Activated gamma-delta T cell (primary cell): Measurements from ENCODE around the gene SV2A.
"Not testable (repeated sequence)": the region's sequence is repeated elsewhere in the genome, so short reads cannot be mapped to it uniquely, and the experiment has no call there.

Source experiments
- DNase-seq: peaks from one replicate; lab custom pipeline; 2025; lab: John Stamatoyannopoulos, UW

SV2A gene

DNA sequence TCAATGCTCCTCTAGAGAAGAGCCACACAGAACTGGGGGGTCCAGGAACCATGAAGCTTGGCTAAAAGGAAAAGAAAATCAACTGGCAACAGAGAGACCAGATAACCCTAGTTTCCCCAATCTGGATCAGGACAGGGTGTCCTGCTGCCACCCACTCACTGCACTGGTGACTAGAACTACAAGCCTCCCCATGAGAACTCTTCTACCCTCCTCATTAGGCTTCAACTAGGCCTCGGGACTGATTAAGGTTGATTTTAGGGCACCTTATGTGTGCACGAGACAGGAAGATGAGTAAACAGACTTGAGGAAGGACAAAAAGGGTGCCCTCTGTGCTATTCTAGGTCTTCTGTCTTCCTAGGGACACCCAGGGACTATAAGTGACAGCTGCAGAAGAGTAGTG is 12.2 kb upstream of the SV2A start:
- no peak for DNase-seq

DNA sequence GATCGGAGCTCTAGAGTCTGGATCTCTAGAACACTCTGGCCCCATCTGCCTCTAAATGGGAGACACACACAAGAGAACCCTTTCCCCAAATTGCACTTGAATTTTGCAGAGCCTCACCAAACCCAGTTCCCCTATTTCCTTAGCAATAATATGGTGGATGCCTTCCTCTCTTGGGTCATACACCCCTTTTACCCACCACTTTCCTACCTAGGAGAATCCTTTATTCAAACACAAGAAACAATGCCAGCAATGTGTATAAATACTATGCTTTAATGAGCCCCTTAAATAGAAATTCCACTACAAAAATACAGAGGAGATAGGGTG is 10.7 kb upstream of the SV2A start:
- no peak for DNase-seq

DNA sequence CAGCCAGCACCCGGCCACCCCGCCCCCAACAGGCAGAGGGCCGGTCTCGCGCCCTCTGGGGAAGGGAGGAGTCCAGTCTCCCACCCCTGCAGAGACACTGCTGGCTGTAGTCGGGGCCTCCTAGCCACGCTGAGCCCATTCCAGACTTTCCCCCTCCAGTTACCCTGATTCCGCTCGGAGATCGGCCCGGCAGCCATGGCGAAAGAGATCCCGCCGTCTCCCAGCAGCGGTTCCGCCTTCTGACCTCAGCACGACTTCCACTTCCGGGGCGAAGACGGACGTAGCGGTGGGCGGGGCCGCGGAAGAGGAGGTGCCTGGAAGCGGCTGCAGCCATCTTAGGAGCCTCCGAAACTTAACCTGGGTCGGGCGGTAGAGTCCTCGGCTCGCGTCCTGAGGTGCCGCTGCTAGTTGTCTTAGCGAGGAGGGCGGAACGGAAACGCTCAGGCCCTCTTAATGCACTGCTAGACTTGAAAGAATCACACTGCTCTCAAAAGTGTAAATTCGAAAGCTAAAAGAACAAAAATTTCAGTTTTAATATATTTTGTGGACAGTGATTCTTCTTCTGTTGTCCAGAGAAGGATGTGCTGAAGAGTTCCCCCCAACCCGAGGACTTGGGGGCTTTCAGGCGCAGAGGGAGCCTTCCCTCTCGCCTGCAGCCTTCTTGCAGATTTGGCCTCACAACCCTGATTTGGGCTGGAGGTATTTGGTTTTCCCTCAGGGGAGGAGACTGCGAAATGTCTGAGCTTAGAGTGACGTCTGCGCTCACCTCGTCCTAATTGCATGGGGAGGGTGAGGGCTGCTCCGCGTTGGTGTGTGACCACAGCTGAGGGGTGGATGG is 10.1 kb upstream of the SV2A start, which contains the start of gene SF3B4:
Gene SF3B4 (minus strand): TSS at position 241 of the 838 bp plus-strand sequence. CDS start 44 bp downstream, at position 197.
- DNase-seq = peak; percentile 90

DNA sequence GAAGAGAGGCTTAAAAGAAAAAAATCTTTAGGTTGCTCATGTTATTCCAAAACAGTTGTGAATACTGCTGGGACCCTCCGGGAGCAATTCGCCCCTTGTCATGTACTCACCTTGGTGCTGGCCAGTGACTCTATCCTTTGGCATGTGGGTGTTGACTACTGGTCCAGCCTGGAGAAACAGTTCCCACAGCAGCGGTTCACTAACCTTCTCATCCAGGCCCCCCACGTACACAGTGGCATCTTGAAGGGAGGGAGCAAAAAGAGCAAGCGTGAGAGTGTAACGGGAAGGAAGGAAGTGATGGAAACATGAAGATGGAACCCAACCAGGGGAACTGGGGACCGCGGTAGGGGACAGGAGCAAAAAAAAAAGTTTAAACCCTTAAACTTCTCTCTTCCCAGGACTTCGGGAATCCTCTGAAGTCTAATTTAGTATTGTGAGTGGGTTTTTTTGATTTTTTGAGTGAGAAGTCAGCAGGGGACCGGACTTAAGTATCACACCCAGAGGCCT is 9.5 kb upstream of the SV2A start:
- no peak for DNase-seq

DNA sequence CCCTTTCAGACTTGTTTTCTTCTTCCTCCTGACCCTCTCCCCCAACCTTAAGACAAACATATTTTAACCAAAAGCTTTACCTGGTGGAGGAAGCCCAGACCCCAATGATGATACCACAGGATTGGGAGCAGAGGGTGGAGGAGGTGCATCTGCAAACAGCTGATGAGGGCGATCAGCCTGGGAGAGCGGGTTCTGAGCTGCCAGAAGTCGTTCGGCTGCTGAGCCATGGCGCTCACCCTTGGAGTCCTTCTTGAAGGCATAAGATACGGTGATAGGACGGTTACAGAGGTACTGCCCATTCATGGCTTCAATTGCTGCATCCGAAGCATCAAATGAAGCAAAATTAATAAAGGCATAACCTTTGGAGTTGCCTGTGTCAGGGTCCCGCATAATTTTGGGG is 8.7 kb upstream of the SV2A start:
- no peak for DNase-seq

DNA sequence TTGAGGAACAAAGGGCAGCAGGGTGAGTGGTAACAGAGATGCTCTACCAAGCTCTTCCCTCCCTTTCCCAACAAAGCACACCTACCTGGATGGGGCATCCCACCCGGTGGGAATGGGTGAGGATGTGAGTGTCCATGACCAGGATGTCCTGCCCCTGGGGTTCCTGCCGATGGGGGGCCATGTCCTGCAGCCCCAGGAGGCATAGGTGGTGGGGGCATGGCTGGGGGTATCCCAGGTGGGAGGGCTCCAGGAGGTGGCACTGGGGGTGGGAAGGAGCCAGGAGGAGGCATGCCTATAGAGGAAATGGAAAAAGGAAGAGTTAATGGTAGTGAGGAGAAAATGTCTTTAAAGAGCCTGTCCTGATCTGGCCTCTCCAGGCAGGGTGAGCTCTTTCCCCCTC is 8.1 kb upstream of the SV2A start:
- DNase-seq = no peak

DNA sequence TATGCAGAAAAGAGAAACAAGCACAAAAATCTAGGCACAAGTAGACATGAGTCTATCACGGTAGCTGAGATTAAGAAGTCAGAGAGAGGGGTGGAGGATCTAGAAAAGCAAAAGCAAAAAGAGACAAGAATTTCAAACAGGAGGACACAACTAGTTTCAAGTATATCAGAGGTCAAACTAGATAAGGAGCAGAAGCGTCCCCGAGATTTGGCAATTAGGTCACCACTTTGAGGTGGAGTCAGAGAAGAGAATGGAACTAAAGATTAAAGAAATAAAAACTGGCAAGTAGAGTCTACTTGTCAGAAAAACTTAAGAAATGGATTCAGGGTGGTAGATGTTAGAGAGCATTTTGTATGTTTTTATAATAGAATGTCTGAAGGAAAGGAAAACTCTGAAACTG is 7.7 kb upstream of the SV2A start:
- no peak for DNase-seq

DNA sequence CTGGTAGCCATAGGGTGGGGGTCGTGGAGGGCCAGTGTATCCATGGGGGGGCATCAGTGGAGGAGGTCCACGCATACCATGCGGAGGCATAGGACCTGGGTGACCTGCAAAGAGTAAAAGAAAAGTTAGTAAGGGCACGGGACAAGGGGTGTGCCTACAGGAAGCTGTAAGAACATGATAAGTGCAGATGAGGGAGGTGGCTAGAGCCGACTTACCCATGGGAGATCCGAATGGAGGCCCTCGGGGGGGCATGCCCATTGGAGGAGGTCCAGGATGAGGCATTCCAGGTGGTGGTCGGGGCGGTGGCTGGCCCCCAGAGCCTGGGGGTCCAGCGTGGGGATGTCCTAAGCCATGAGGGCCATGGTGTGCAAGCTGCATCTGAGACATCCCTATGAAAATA is 6.0 kb upstream of the SV2A start:
- DNase-seq = no peak

DNA sequence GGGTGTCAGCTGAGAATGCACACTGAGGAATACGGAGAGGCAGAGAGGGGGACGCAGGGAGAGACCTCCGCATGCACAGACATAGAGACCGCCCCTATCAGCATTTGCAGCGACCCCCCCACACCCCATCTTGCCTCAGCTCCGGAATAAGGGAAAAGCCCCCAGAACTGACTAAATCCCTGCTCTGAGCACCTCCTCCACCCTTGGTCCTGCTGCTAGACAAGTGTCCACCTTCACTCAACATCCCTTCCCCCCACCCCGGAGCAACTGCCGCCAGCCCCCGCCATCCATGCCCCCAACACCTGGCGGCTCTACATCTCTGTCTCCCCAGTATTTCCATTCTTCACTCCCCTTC is 769 bp downstream of the SV2A start:
- DNase-seq = no peak

DNA sequence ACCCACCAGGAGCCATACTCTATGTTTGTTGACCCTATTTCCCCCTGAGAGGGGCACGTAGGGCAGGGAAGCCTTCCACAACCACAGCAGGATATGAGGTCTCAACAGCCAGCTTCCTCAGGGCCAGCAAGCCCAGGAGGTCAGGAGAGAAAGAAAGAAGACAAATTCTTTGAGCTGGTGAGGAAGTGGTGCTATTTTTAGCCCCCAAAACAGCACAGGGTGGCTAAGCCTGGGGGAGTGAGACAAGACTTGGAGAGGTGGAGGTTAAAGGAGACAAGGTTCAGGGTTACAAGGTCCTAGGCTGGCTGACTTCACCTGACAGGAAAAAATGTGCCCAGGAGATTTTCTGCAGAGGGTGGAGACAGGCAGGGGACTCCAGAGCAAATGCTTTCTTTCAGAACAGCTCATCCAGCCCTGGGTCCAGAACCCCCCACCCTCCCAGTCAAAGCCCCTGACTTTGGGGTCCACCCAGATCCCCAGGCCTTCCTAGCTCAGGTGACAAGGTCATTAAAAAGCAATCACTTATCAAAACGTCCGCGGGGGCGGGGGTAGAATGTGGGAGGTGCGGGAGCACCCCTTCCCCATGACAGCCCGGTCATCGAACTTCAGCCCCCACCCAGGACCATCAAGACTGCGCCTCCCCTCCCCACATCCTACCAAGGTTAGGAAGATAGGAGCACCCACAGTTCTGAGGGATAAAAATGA is 1.3 kb downstream of the SV2A start:
- no peak for DNase-seq

DNA sequence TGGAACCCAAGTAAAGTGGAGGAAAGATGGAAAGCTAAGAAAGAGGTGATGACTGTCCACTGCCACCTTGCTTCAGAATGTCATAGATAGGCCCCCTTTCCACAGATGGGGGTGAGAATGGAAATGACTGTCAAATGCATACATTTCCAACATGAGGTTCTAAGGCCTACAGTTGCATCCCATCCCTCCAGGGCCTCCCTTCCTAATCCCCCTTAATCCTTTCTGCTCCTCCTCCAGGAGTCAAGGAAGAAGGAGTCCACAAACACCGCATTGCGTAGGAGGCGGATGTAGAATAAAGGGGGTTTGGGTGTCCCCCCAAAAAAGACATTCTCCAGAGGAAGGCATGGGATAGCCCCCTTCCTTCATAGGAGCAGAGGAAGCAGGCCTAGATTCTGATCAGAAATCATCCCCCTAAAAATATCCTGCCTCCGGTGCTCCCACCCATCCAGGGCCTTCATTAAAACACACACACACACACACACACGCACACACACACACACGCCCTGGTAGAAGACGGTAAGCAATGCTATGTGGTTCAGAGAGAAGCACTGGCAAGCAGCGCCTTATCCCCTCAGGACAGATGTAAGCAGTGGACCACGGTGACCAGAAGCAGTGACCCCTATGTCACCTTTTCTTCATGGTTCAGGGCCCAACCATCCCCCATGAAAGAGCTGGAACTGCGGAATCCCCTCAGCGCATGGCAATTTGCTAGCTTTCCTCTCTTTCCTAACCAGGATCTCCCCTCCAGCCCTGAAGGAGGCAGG is 2.0 kb downstream of the SV2A start:
- no peak for DNase-seq

DNA sequence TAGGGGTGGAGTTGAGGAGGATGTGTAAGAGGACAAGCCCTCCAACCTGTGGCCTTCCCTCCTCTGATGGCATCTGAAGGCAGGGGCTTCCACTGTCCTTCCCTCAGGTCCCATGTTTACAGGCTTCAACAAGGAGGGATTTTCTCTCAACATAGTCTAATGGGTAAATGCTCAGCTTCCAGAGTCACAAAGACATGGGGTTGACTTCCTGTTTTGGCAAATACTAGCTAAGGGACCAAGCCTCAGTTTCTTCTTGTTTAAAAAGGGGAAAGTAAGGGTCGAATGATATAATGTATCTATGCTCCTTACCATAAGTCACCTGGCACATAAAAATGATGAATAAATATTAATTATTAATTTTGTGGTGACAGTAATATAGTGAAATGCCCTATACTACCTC is 3.1 kb downstream of the SV2A start:
- no peak for DNase-seq

DNA sequence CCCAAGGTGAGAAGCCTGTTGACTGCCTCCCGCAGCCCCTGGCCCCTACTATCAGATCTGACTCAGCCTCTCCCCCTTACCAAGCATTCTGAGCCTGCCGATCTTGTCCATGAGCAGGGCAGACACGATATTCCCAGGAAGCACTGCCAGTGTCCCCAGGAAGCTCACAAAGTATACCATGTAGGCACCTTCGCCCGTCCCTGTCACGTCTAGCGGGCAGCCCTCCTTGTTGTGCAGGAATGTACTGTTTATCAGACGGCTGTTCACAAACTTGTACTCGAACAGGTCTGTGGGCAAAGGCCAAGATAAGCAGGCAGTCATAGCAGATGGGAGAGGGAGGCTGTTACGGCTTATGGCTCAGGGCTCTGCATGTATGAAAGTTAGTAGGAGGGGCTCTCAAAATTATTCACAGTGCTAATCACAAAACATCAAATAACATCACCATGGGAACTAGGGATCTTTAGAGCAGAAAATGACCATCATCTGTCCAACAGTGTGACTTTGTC is 11.0 kb downstream of the SV2A start:
- DNase-seq = no peak

DNA sequence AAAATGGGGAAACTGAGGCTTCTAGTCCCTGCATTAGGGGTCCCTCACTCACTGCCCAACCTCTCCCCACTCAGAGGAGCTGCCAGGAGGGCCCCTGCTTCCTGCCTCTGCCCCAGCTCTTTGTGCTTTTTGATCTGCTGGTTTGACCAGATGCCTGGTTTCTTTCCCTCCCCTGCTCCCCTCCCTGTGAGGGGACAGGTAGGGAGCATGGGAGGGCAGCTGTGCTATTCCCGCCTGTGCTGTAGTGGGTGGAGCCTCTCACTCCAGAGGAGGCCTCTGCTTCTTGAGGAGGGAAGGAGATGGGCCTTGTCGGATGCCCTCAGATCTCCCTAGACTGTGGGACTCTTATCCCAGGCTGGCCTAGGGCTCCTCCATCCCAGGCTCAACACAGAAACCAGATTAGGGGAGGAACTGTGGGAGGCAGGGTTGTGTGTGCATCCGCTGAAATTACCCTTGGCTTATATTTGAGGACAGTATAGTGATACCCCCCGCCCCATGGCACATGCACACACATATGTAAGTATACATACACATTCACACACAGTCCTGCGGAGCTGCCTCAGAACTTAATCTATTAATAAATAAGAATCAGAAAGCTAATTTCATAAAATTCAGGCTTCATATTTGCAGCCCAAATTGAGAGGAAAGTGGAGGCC is 13.7 kb downstream of the SV2A start:
- no peak for DNase-seq

DNA sequence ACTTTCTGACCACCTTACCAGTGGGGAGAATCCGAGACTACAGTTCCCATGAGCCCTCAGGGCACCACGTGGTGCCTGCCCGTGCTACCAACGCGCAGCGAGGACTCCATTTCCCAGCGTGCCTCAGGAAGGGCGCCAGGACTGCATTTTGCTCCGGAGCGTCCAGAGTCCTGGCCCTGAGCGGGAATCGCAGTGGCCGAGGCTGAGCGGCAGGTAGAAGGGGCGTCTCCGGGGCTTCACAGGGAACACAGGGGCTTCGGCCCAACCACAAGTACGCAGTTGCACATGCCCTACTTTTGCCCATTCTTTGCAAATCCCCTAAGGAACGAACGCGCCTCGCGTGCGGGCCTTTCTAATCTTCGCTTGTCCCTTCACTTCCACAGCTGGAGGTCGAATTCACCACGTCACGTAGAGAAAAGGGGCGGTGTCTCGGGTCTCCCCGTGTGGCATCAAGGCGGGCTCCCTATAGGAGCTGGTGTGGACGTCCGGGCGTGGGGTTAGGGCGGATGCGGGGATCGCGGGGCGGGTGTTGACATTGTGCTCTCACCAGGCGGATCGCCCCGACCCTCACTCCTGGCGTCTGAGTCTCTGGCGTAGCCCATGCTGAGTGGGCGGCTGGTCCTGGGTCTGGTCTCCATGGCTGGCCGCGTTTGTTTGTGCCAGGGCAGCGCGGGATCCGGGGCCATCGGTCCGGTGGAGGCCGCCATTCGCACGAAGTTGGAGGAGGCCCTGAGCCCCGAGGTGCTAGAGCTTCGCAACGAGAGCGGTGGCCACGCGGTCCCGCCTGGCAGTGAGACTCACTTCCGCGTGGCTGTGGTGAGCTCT is 18.0 kb downstream of the SV2A start, which contains the start of gene BOLA1:
Gene BOLA1 (plus strand): TSS at position 109 of the 825 bp plus-strand sequence. CDS start 492 bp downstream, at position 601.
- DNase-seq = peak; percentile 49

DNA sequence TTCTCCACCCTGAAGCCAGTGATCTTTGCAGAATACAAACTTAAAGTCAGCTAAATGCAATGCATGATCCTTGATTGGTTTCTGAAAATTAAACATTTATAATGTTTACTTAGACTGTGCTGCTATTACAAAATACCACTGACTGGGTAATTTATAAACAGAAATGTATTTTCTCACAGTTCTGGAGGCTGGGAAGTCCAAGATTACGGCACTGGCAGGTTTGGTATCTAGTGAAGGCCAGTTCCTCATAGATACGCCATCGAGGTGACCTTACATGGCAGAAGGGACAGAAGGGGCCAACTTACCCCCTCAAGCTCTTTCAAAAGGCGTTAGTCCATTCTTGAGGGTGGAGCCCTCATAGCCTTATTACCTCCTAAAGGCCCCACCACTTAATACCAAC is 21.1 kb downstream of the SV2A start:
- no peak for DNase-seq

DNA sequence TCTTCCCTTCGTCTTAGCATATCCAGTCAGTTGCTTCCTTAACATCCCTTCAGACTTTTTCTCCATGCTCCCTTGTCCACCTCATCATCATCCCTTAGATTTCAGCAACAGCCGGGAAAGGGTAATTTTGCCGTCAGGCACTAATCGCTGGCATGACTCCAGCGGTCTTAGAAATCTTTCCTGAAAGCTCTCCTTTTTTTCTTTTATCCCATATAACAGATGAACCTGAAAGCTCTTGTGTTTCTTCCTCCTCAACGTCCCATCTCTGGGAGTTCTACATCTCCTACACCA is 28.7 kb downstream of the SV2A start:
- DNase-seq = no peak

DNA sequence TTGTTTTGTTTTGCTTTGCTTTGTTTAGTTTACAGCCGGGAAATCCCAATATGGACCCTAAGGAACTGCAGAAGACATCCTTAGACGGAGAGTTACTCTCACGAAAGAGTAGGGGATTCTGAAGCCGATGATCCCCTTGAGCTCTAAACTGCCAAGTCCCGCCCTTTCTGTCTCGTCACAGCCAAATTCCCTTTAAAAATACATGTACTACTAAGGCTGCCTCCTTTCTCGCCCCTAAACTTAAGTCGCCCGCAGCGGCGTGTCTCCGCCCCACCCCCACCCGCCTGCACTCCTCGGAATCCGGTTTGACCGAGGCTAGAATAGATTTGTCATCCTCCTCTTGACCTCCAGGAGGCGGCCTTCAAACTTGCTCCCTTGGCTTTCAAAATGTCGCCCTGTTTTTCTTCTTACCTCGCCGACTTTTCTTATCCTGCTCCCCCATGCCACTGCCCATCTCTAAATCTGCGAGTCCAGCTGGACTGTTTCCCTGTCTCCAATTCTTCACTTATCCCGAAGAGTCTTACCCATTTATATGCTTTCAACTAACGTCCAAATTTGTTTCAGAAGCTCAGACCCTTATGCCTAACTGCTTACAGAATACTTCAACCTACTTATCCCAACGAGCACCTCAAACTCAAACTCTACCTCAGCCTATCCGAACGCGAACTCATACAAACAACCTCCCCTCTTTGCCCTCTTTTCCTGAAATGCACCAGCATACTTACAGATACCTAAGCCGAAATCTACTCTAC is 29.2 kb downstream of the SV2A start:
- peak; percentile 42 for DNase-seq

DNA sequence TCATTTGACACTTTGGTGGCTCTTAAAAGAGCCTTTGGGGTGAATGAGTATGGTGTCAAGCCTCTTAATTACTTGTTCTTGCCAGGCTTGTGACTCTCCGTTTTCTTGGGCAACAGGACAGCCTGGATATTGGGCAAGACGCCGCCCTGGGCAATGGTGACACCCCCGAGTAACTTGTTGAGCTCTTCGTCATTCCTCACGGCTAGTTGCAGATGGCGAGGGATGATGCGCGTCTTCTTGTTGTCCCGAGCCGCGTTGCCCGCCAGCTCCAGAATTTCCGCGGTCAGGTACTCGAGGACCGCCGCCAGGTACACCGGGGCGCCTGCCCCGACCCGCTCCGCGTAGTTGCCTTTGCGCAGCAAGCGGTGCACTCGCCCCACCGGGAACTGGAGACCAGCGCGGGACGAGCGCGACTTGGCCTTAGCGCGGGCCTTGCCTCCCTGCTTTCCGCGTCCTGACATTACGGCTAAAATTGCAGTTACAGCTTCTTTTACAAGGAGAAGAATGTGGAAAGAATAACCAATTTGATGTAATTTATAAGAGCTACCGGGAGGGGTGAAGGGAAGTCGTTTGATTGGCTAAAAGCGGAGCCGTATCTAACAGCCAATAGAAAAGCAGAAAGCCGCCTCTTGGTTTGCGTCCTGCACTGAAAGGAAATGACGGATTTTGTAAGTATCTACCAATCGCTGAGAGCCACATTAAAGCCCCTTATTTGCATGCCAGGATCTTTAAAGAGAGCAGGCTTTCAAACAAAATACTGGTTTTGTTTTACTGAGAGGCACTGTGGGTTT is 30.0 kb downstream of the SV2A start:
- peak; percentile 44 for DNase-seq

DNA sequence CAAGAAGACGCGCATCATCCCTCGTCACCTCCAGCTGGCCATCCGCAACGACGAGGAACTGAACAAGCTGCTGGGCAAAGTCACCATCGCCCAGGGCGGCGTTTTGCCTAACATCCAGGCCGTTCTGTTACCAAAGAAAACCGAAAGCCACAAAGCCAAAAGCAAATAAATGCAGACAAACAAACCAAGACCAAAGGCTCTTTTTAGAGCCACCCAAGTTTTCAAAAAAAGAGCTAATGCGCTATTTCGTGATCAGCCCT is 30.5 kb downstream of the SV2A start:
- DNase-seq = not testable (repeated sequence)
